GM18505 (cell line): ENCODE measurements around the gene NEK6.

Source experiments
- ATAC-seq: cut with Tn5 transposase; IDR thresholded peaks from one replicate; pipeline ENCODE4 v1.9.1; 2021; ENCODE audit not compliant: unreplicated experiment
- POLR2A ChIP-seq: IDR thresholded peaks from 4 replicates; pipeline ENCODE4 v1.6.1; 2011; ENCODE audit warnings: borderline replicate concordance; ENCODE audit not compliant: insufficient read depth, insufficient read length; ENCODE audit errors: extremely low read depth

The NEK6 gene

GRCh38 chr9:124272118-124272517 is 14.4 kb downstream of the NEK6 start:
- no peak for TF ChIP-seq POLR2A
- ATAC-seq, result no peak

GRCh38 chr9:124272979-124273378 is 15.2 kb downstream of the NEK6 start:
- ATAC-seq, result no peak

GRCh38 chr9:124273427-124274160 is 15.8 kb downstream of the NEK6 start:
- ATAC-seq, result no peak
- no peak for TF ChIP-seq POLR2A

More at GRCh38 chr9:124272979-124273378, 15.2 kb downstream of the NEK6 start:
- TF ChIP-seq POLR2A, result no peak

DNA sequence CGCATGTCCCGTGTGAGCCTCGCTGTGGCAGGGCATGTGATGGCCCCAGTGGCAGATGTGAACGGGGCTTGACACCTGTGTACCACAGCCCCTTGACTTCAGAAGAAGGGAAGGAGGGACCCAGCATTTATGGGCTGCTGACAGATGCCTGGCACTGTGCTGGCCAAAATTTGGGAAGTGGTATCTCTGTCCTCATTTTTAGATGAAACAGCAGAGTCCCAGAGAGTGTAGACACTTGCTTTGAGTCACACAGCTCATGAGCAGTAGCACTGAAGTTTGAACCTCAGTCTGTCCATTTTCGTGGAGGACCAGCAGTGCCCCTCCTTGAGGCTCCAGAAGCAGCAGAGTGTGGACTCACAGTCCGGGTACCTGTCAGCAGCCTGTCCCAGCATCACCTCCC is 16.5 kb downstream of the NEK6 start:
- no peak for TF ChIP-seq POLR2A
- ATAC-seq, result no peak

DNA sequence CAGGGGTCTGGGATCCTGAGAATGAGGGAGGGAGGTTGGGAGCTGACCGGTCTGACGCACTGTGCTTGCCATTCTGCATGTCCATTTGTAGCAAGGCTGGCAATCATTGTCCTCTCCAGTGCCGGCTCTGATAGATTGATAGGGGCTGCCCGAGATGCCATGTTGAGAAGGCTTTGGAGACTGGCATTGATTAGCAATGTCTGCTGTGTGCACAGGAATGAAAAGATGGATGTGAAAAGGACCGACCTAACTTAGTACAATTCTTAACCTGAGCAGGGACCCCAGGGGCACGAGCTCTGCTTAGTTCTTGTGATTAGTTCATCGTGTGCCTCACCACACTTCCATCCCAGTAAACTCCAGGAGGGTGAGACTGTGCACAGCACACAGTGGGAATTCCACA is 17.0 kb downstream of the NEK6 start:
- TF ChIP-seq POLR2A, result no peak
- no peak for ATAC-seq

DNA sequence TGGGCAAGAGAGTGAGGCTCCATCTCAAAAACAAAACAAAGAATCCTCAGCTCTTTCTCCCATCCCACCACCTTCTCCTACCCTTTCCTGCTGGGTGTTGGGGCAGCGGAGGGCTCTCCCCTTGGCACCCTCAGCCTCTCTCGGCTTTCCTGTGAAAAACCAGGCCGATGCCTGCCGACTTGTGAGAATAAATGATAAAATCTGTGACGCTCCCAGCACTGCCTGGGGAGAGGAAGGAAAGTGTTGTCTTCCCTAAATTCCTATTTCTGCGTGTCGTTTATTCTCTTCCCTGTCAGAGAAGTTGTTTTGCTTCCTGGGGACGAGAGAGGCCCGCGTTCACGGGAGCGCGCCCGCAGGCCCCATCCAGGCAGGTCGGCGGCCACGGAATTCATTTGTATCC is 19.7 kb downstream of the NEK6 start:
- no peak for TF ChIP-seq POLR2A
- no peak for ATAC-seq

GRCh38 chr9:124278054-124278540 is 20.3 kb downstream of the NEK6 start:
- no peak for ATAC-seq
- no peak for TF ChIP-seq POLR2A

GRCh38 chr9:124279531-124280175 is 21.9 kb downstream of the NEK6 start:
- no peak for ATAC-seq
- TF ChIP-seq POLR2A, result no peak

DNA sequence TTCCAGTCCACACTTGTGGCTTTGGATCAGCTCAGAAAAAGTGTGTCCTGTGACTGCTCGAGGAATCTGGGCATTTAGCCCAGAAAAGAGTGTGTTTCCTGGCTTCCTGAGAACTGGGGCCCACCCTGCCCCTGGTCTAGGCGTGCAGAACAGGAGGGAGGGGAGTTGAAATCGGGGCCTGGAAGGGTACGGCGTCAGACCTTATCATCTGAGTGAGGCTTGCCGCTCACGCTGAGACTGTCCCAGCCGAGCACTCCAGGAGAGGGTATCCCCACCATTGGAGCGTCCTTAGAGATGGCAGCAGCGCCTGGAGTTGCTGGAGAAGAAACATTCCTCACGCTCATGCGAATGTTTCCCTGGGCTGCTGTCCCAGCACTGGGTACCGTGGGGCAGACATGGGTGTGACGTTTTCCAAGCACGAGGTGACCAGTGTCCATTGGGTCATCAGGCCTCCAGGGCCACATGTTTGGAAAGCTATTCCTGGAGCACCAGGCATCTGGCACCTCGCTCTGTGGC is 22.5 kb downstream of the NEK6 start:
- ATAC-seq, result no peak
- TF ChIP-seq POLR2A, result no peak

- no peak for ATAC-seq
- TF ChIP-seq POLR2A, result no peak
These were observed 24.2 kb downstream of the NEK6 start for GRCh38 chr9:124281931-124282371.

- TF ChIP-seq POLR2A, result no peak
- ATAC-seq, result no peak
These were observed 24.9 kb downstream of the NEK6 start for GRCh38 chr9:124282442-124283227.

- no peak for ATAC-seq
- TF ChIP-seq POLR2A, result no peak
These were observed 25.6 kb downstream of the NEK6 start for GRCh38 chr9:124283228-124283814.
